Left lobe of liver (tissue), 2 donors: ENCODE data around the gene TMX4. TPM values are rescaled to one million over a fixed set of nuclear protein-coding genes. Genes with fewer than 3 reads are reported as not detected.
"Not testable (repeated sequence)": the region's sequence is repeated elsewhere in the genome, so short reads cannot be mapped to it uniquely, and the experiment has no call there.

Experiments
- ATAC-seq: fragments of 200-7000 bp; cut with Tn5 transposase; one replicate; pipeline ENCODE4 v1.9.1; 2020; ENCODE audit warnings: mild to moderate bottlenecking, moderate library complexity
- DNase-seq: peaks from one replicate; pipeline ENCODE4 v3.0.0-alpha.2; 2020; ENCODE audit warnings: low spot score
- total RNA-seq: library from RNA; stranded (reverse); gene quantifications from one replicate; pipeline ENCODE4 v1.2.1, GENCODE V29; 2021
- donor health status: DM: no; HTN: no; CAD: no; lungs with moderate emphysema.
- donor health status: DM: no; HTN: yes; CAD: no.

Gene TMX4
- total RNA-seq, 1 donor from 2014 or later: 30.5 TPM

DNA sequence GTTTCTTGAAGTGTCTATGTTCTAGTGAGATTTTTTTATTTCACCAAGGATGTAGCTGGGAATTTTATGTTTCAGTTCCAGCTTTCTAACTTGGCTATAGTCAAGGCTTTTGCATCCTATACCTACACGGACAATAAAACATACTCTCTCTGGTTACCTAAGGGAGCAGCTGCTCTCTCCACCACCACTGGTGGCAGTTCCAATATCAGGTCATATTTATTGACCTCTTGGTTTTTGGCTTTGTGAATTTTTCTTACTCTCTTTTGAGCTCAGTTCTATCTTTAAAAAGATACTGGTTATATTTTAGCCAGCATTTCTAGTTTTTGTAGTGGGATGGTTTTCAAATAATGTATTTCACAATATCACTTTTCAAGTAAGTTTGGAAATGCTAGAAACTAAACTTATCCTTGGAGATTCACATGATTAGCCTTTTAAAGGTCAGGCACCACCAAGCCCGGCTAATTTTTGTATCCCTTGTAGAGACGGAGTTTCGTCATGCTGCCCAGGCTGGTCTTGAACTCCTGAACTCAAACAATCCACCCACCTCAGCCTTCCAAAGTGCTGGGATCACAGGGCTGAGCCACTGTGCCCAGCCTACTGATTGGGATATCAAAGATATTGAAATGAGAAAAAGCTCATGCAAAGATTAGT lies 44.7 kb downstream of the TMX4 start:
- ATAC-seq (peak; percentile 78), DNase-seq (peak; percentile 71)

DNA sequence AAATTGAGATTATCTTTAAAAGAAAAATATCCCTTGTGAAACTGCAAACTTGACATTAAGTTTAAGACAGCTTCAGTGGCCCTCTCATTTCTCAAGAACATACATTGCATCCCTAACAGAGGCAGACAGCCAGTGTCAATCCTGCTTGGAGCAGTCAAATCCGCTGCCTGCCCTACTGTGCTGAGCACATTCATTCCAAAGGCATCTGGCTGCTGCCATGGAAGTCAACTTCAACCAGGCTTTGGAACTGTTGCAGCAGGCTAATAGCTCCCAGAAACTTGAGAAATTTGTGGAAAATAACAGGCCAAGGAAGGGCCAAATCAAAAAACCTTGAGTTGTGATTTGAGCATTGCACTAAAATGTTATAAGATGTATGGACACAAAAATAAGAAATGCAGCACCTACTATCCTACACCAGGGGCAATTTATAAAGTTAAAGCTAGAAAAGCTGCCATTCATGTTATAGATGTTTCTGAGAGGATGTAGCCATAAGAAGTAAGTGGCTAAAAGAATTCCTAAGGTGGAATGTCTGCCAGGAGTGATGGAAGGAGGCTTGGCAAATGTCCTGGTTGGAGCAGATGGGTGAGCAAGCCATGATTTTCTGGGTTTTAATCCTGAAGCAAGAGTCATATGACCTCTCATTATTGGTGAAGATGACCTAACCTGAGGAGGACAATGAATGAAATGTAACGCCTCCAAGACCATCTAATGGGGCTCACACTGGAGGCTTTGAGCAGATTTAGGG lies 47.9 kb downstream of the TMX4 start:
- DNase-seq: no peak
- no peak for ATAC-seq

GRCh38 chr20:7967199-7967844 lies 52.2 kb downstream of the TMX4 start:
- peak; percentile 76 for ATAC-seq
- DNase-seq: no peak

GRCh38 chr20:7966176-7966575 lies 53.4 kb downstream of the TMX4 start:
- DNase-seq (no peak), ATAC-seq (no peak)

GRCh38 chr20:7959484-7959883 lies 60.1 kb downstream of the TMX4 start:
- DNase-seq: peak; percentile 71
- ATAC-seq: peak; percentile 97

GRCh38 chr20:7956561-7956960 lies 63.0 kb downstream of the TMX4 start:
- ATAC-seq, DNase-seq: not testable (repeated sequence)

DNA sequence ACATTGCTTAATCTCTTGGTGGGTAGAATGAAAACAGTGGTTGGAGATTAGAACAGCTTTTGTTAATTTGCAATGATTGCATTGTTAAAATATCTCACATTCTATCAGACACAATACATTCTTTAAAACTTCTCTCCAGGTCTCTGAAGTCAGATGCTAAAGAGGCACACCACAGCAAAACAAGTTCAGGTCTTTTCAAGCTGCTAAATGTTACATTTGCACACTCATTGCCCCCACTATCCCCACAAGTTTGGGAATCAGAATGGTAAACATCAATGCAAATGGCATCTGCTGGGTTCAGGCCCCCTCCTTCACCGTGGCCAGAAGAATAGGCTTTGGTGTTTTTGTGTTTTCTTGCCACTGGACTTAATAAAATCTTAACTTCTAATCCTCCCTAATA lies 69.2 kb downstream of the TMX4 start:
- DNase-seq (no peak), ATAC-seq (no peak)

DNA sequence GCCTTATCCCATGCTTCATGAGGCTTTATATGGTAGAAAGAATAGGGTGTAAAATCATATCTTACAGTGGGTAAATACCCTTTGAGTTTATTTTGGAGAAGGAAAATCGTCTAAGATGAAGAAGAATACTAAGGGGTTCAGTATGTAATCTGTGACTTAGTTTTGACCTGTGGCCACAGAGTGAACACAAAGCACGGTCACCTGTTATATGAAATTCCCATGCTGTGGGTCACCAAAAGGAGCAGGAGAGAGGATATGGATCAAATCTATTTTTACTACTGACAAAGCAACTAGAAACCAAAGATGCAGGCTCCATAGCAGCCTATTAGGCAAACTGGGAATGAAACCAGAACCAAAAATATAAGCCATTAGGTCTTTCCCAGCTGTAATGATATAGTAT lies 75.7 kb downstream of the TMX4 start:
- ATAC-seq (no peak), DNase-seq (no peak)

GRCh38 chr20:7940341-7940740 lies 79.2 kb downstream of the TMX4 start, which contains the start of gene HAO1:
HAO1 (minus strand) TSS chr20:7940458; CDS start chr20:7940422, 36 bp downstream.
- DNase-seq (no peak), ATAC-seq (peak; percentile 61)

DNA sequence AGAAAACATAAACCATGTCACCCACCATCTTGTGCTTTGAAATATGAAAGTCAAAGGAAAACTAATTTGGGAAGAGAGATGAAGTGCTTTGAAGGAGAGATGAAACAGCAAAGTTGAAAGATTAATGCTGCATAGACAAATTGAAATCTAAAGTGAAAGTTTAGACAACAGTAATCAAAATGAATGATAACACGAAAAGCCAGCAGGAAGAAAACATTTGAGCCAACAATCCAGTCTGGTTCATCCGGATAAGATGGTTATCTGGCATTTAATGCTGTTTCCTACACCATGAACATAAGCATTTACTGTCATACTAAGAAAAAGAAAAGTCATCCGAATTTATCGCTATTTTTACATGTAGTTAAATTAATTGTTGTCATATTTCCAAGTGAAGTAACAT lies 79.9 kb downstream of the TMX4 start:
- ATAC-seq (no peak), DNase-seq (no peak)

DNA sequence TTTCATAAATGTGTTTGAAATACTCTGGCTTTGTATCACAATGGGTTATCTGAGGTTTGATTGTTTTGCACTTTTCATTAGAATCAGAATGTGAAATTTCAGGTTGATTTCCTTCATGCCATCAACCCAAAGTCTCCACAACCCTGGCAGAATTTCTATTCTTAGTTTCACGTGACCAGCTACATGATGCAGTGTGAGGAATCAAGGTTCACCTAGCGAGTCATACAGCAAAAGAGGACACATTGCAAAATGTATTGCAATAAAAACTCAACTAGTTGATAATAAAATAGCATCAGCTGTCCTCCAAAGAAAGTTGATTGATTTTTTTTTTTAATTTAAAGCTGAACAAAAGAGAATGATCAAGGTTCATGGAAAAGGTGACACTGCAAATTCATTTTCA lies 81.5 kb downstream of the TMX4 start:
- peak; percentile 64 for DNase-seq
- peak; percentile 57 for ATAC-seq

DNA sequence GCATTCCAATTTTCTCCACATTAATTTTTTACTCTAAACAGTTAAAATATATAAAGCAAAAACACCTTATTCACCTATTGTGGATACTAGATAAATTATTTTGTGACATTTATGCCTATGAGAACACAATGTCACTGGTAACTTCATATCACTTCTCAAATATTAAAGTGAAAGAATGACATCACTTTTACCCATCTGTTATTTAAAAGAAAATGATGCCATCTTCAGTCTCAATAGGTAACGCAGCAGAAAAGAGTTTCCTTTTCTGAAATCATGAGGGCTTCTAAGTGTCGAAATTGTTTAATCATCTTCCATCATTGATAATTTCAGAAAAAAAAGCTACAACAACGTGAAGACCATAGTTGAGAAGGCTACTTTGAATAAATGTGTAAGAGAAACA lies 82.2 kb downstream of the TMX4 start:
- ATAC-seq (no peak), DNase-seq (no peak)

- ATAC-seq (no peak), DNase-seq (no peak)
Measured at GRCh38 chr20:7935027-7935551, 84.5 kb downstream of the TMX4 start.

DNA sequence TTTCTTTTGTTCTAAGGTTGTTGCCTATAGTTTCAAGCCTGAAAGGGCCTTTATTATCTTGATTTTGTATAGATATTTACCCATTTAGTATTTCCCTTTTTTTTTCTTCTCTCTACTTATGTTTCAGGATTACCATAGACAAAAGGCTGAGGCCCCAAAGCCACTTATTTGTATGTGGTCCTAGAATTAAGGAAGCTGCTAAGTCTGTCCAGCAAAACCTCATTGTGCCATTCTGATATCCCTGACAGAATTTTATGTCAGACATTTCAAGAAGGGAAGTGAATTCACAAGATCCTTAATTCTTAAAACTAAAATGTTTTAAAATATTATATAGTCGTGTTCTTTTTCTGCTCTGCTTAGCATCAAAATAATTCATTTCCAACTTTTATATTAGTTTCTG lies 86.2 kb downstream of the TMX4 start:
- DNase-seq: no peak
- no peak for ATAC-seq

GRCh38 chr20:7930343-7930742 lies 89.2 kb downstream of the TMX4 start:
- DNase-seq (no peak), ATAC-seq (no peak)

Other genes starting within 250 kb of the TMX4 start
- 224 TPM for gene HAO1, start 79.3 kb downstream of the TMX4 start, total RNA-seq
- 3.9 TPM for gene PLCB1, start 112.5 kb upstream of the TMX4 start, total RNA-seq